Loucy (cell line): ENCODE data around the gene MEF2C.

Experiments
- H2AFZ ChIP-seq: fragments of 200-600 bp; sonication (generic); 2 replicates; pipeline ENCODE4 v1.6.0; 2016; ENCODE audit warnings: antibody characterized with exemption, mild to moderate bottlenecking, low read length, moderate library complexity
- H3F3A ChIP-seq: fragments of 200-600 bp; 2 replicates; pipeline ENCODE4 v1.6.0; 2016; ENCODE audit warnings: antibody characterized with exemption, low read depth, mild to moderate bottlenecking
- H3K27me3 ChIP-seq: fragments of 200-600 bp; sonication (generic); 2 replicates; pipeline ENCODE4 v1.6.1; 2014; ENCODE audit warnings: low read length, mild to moderate bottlenecking; ENCODE audit not compliant: insufficient read depth, poor library complexity, severe bottlenecking
- H3K36me3 ChIP-seq: fragments of 200-600 bp; sonication (generic); 2 replicates; pipeline ENCODE4 v1.6.1; 2016; ENCODE audit warnings: low read length; ENCODE audit not compliant: insufficient read depth
- H3K4me1 ChIP-seq: fragments of 200-600 bp; sonication (generic); 2 replicates; pipeline ENCODE4 v1.5.1; 2014; ENCODE audit warnings: low read length, mild to moderate bottlenecking; ENCODE audit not compliant: insufficient read depth, poor library complexity, severe bottlenecking
- H3K4me2 ChIP-seq: fragments of 200-600 bp; sonication (generic); 2 replicates; pipeline ENCODE4 v1.6.0; 2014; ENCODE audit warnings: antibody characterized with exemption, low read length, low read depth, mild to moderate bottlenecking; ENCODE audit not compliant: poor library complexity, severe bottlenecking
- H3K4me3 ChIP-seq: fragments of 200-600 bp; sonication (generic); 2 replicates; pipeline ENCODE4 v1.5.1; 2014; ENCODE audit warnings: low read length, mild to moderate bottlenecking, mixed read lengths; ENCODE audit not compliant: poor library complexity, severe bottlenecking
- H3K79me2 ChIP-seq: fragments of 200-600 bp; sonication (generic); 2 replicates; pipeline ENCODE4 v1.6.1; 2014; ENCODE audit warnings: low read length; ENCODE audit not compliant: insufficient read depth
- H3K9ac ChIP-seq: fragments of 200-600 bp; sonication (generic); 2 replicates; pipeline ENCODE4 v1.6.0; 2014; ENCODE audit warnings: mild to moderate bottlenecking, low read depth, low read length, moderate library complexity; ENCODE audit not compliant: poor library complexity, severe bottlenecking
- H3K9me2 ChIP-seq: fragments of 200-600 bp; sonication (generic); replicated peaks from 2 replicates; pipeline ENCODE4 v1.6.1; 2016; ENCODE audit warnings: low read depth, low read length, mixed read lengths
- H3K9me3 ChIP-seq: fragments of 200-600 bp; sonication (generic); 2 replicates; pipeline ENCODE4 v1.6.1; 2014; ENCODE audit warnings: mild to moderate bottlenecking, antibody characterized with exemption, low read length, low read depth; ENCODE audit not compliant: insufficient read depth
- H4K20me1 ChIP-seq: fragments of 200-600 bp; sonication (generic); 2 replicates; pipeline ENCODE4 v1.6.0; 2014; ENCODE audit warnings: antibody characterized with exemption, low read length, mild to moderate bottlenecking; ENCODE audit not compliant: insufficient read depth, poor library complexity, severe bottlenecking
- CTCF ChIP-seq: fragments of 200-600 bp; sonication (generic); conservative IDR thresholded peaks from 2 replicates; pipeline ENCODE4 v1.5.1; 2014; ENCODE audit warnings: mild to moderate bottlenecking, antibody characterized with exemption, low read length
- EZH2phosphoT487 ChIP-seq: fragments of 200-600 bp; IDR thresholded peaks from 2 replicates; pipeline ENCODE4 v1.6.1; 2018; ENCODE audit warnings: antibody characterized with exemption, mild to moderate bottlenecking, moderate library complexity, borderline replicate concordance

Gene MEF2C

GRCh38 chr5:88761269-88761850 lies 121.6 kb downstream of the MEF2C start:
- no peak overlapping the region for H3K4me2 ChIP-seq

DNA sequence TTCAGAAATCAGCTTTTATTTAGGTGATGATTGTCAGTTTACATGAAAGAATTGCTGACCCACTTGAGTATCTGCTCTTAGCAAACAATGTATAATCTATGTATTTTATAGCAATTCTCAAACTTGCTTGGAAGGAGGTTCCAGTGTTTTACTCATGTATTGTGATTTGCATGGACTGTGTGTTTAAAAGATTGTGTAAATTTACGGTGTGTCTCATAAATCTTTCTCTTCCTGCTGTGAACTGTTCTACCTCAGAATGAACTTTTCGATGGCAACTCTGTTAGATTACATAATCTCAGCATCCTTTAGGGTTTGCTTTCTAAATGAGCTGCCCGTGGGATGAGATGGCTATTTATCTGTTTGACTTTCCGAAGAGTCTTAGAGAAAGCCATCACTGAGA lies 122.5 kb downstream of the MEF2C start:
- Histone ChIP-seq H3K27me3 (no peaks in the 10 kb centered on the region), H3K79me2 (no peaks in the 10 kb centered on the region), H4K20me1 (no peaks in the 10 kb centered on the region), H3K9me2 (no peaks in the 10 kb centered on the region), H3K9me3 (no peaks in the 10 kb centered on the region), H3K4me1 (peaks cover 22% of the 10 kb centered on the region), H3K9ac (no peak overlapping the region), H3K4me2 (no peak overlapping the region), H3K4me3 (no peak overlapping the region), H3F3A (no peaks in the 10 kb centered on the region), H2AFZ (no peak overlapping the region), H3K36me3 (no peaks in the 10 kb centered on the region)
- TF ChIP-seq EZH2phosphoT487: no peak
- no peak for TF ChIP-seq CTCF

More at GRCh38 chr5:88761269-88761850, 121.6 kb downstream of the MEF2C start:
- Histone ChIP-seq H3K27me3 (no peaks in the 10 kb centered on the region), H2AFZ (no peak overlapping the region), H3F3A (no peaks in the 10 kb centered on the region), H3K4me1 (peaks cover 22% of the 10 kb centered on the region), H3K4me3 (no peak overlapping the region), H3K79me2 (no peaks in the 10 kb centered on the region), H3K9ac (no peak overlapping the region), H3K9me2 (no peaks in the 10 kb centered on the region), H3K36me3 (no peaks in the 10 kb centered on the region), H4K20me1 (no peaks in the 10 kb centered on the region), H3K9me3 (no peaks in the 10 kb centered on the region)
- TF ChIP-seq CTCF: no peak
- TF ChIP-seq EZH2phosphoT487: no peak

DNA sequence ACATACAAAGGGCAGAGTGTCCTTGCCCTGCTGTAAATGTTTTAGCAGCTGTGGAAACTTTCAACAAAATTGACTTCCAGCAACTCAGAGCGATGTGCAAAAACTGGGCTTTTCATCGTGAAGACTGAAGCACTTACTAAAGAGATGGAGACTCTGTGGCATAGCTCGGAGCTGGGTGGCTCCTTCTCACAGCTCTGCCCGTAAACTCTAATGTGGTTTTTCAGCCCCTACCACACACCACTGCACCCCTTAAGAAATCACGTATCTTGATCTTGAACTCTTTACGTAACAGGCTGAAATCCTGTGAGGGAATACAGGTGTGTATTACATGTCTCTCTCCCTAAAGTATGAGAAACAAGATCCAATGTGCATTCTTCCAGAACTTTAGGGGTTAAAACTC lies 124.4 kb downstream of the MEF2C start:
- H3K4me2 ChIP-seq: peak overlapping the region; percentile 74
- no peaks in the 10 kb centered on the region for H3K36me3 ChIP-seq
- H3K9me3 ChIP-seq: no peaks in the 10 kb centered on the region
- peak overlapping the region; percentile 3 for H3K9ac ChIP-seq
- no peaks in the 10 kb centered on the region for H3K79me2 ChIP-seq
- peak overlapping the region; percentile 16; the same call in 1 of the 2 replicates for H2AFZ ChIP-seq
- no peaks in the 10 kb centered on the region for H4K20me1 ChIP-seq
- peak overlapping the region; percentile 35 for H3K4me3 ChIP-seq
- H3F3A ChIP-seq: no peaks in the 10 kb centered on the region
- H3K27me3 ChIP-seq: no peaks in the 10 kb centered on the region
- H3K4me1 ChIP-seq: peaks cover 39% of the 10 kb centered on the region
- no peak for TF ChIP-seq EZH2phosphoT487
- no peak for TF ChIP-seq CTCF
- H3K9me2 ChIP-seq: no peaks in the 10 kb centered on the region
